ENCODE measurements around the gene RGN.
"Not testable (repeated sequence)": the region's sequence is repeated elsewhere in the genome, so short reads cannot be mapped to it uniquely, and the experiment has no call there.

The RGN gene

GRCh38 chrX:47116551-47117110 is 38.4 kb downstream of the RGN start:
- not testable (repeated sequence) for DNase-seq (ENCODE audit: low read depth in 2 of 2)

- not testable (repeated sequence) for DNase-seq (ENCODE audit: low read depth in 2 of 2)
These were observed 46.2 kb downstream of the RGN start for GRCh38 chrX:47124466-47124865.

GRCh38 chrX:47129157-47129898 is 51.1 kb downstream of the RGN start:
- DNase-seq (ENCODE audit: low read depth in 2 of 2) = peak; percentile 72 to 82

- no peak for DNase-seq (ENCODE audit: low read depth in 2 of 2)
These were observed 51.7 kb downstream of the RGN start for GRCh38 chrX:47129899-47130358.

- DNase-seq (ENCODE audit: low read depth in 2 of 2) = no peak
These were observed 55.2 kb downstream of the RGN start for GRCh38 chrX:47133493-47133892.

- DNase-seq (ENCODE audit: low read depth in 2 of 2) = not testable (repeated sequence)
These were observed 57.4 kb downstream of the RGN start for GRCh38 chrX:47135650-47136049.

- no peak for DNase-seq (ENCODE audit: low read depth in 2 of 2)
These were observed 59.9 kb downstream of the RGN start for GRCh38 chrX:47138171-47138570.

All from stimulated activated CD4-positive, alpha-beta T cell treated with anti-CD3 and anti-CD28 coated beads, Interleukin-15, amount 100 ng/mL, for 48 hours (primary cell).